GM21619 (cell line): ENCODE results near the gene RAB8B.
A peak's percentile ranks its signal among the peaks of the same experiment; 100 is the strongest.

Source experiments
- ATAC-seq: cut with Tn5 transposase; IDR thresholded peaks from one replicate; pipeline ENCODE4 v1.9.1; 2021; ENCODE audit not compliant: unreplicated experiment

RAB8B gene

GRCh38 chr15:63188926-63189871 lies at the start of gene RAB8B:
TSS of gene RAB8B (plus strand) at chr15:63189606. CDS start at chr15:63189625, 19 bp downstream.
- ATAC-seq, result peak; percentile 67

- ATAC-seq, result no peak
Measured at GRCh38 chr15:63140936-63141335, 48.5 kb upstream of the RAB8B start.

- ATAC-seq, result no peak
Measured at GRCh38 chr15:63145426-63145825, 44.0 kb upstream of the RAB8B start.

DNA sequence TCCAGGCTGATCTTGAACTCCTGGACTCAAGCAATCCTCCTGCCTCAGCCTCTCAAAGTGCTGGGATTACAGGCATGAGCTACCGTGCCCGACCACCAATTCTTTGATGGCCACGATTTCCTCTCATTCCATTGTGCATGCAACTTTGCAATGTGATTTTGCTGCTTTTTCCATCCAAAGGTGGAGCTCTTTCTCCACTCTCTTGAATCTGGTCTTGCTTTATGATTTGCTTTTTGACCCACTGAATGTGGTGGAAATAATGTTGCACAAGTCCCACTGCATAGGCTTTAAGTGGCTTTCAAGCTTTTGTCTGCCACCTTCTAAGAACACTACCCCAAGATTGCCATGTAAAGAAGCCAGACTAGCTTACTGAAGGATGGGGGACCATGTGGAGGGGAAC lies 42.7 kb upstream of the RAB8B start:
- no peak for ATAC-seq

GRCh38 chr15:63151665-63152064 lies 37.7 kb upstream of the RAB8B start:
- no peak for ATAC-seq

DNA sequence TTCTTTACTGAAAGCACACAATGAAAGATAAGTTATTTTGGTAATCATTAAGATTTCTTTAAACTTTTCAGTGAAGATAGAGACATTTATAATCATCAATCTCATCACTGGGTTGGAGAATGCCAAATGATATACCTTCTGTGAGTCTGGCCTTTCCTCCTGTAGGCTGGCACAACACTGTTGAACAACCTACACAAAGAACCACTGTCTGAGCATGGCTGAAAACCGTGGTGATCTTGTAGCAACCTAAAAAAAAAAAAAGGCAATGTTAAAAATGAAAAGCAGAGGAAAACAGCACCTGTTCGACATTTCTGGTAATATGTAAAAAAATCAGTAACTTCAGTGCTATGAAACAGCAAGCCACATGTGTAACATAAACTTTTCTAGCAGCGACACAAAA lies 33.9 kb upstream of the RAB8B start:
- no peak for ATAC-seq

DNA sequence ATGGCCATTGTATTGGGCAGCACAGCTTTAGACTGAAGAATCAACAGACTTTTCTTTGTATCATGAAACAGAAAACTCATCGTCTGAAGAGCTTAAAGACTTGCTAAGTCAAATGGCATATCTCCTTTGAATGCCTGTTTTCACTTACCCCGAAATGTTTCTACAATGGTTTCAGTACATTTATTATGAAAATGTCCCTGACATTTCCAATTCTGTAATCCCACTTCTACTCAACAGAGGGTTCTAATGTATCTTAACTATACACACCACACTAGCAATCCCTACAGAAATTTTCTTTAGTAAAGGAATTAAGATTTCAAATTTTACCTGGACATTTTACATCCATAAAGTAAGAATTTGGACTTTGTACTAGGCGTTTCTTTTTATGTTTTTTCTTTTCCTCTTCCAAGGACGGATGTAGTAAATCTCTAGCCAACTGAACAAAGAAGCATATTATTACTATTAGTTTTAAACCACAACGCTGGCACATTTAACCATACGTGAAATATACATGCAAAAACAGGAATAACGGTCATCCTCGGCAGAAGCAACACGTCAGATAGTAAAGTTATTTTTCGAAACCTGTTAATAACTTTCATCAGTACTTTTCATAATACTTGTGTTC lies 33.2 kb upstream of the RAB8B start:
- ATAC-seq, result no peak

GRCh38 chr15:63156755-63157117 lies 32.7 kb upstream of the RAB8B start:
- ATAC-seq, result no peak

GRCh38 chr15:63157118-63157843 lies 32.1 kb upstream of the RAB8B start, which contains the start of gene RPS27L:
TSS of gene RPS27L (minus strand) at chr15:63157477. CDS start at chr15:63157405, 72 bp downstream.
- peak; percentile 92 for ATAC-seq

DNA sequence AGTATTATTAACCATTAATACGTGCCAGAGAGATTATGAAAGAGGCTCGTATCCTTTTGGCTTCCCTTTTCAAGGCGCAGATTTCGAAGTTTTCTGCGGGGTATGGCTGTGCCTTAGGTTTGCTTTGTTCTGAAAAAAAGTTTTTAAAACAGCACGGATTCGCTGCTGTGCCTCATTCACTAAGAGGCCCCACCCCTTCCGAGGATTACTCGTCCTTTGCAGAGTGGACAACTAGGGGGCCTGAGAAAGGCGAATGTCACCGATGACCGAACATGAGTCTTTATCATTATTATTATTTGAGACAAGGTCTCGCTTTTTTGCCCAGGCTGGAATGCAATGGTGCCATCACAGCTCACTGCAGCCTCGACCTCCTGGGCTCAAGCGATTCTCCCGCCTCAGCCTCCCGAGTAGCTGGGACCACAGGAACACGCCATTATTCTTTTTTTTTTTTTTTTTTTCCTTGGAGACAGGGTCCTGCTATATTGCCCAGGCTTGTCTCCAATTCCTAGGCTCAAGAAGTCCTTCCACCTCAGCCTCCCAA lies 31.4 kb upstream of the RAB8B start:
- ATAC-seq, result peak; percentile 18

DNA sequence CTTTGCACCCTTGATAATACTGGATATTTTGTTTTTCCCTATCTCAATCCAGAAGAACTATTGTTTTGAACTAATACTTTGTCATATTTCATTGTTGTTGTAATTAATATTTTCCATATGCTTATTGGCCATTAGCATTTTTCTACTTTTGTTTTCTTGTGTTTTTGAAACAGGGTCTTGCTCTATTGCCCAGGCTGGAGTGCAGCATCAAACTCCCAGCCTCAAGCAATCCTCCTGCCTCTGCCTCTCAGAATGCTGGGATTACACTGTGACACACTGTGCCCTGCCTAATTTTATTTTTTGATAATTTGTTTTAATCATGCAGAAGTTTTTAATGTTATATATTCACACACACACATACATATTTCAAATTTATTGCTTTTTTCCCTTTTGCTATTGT lies 28.8 kb upstream of the RAB8B start:
- ATAC-seq, result no peak

- ATAC-seq, result no peak
Measured at GRCh38 chr15:63163217-63163616, 26.2 kb upstream of the RAB8B start.

GRCh38 chr15:63165166-63165859 lies 24.1 kb upstream of the RAB8B start:
- no peak for ATAC-seq

GRCh38 chr15:63166219-63166618 lies 23.2 kb upstream of the RAB8B start:
- no peak for ATAC-seq

DNA sequence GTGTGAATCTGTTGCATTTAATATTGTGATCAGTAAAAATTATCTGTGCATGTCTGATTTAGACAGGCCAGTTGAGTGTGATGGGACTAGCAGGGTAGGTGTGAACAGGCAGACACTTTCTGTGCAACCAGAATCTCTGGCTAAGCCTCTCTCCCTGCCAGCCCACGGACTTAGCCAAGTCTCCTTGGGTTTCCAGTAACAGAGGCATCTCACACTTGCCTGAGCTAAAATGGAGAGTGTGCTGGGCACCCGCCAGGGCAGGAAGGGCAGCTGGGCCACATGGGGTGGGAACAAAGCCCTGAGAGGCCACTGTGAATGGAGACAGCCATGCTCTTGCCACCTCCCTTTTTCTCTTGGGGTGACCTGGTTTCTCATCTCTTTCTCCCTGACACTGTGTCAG lies 19.6 kb upstream of the RAB8B start:
- no peak for ATAC-seq

DNA sequence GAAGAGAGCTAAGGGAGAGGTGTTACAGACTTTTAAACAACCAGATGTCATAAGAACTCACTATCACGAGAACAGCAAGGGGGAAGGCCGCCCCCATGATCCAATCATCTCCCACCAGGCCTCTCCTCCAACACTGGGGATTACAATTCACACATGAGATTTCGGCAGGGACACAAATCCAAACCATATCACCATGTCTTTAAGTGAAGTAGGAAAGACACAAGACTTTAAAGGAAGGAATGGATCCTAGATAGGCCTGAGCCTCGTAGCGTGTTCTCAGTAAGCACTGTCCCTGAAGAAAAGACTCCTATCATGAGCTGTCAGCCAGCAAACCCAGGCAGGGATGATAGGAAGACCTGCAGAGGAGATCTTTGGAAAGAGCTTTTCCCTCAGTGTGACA lies 17.0 kb upstream of the RAB8B start:
- ATAC-seq, result no peak

- ATAC-seq, result no peak
Measured at GRCh38 chr15:63172851-63173451, 16.5 kb upstream of the RAB8B start.

DNA sequence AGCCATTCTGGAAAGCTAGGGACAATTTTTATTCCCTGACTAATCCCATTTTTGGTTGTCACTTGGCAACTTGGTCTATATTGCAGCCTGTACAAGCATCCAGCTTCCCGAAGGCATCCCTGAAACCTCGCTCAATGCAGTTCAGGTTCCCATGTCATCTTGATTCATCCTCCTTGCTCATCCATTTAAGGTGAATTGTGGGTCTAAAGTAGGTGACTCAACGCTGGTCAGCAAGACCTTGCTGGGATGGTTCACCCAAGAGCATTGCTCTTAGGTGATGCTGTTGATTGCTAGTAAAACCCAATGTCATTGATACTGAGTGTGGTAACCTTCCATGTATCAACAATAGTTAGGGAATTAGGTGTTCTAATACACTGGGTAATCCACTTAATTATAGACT lies 13.1 kb upstream of the RAB8B start:
- ATAC-seq, result no peak

DNA sequence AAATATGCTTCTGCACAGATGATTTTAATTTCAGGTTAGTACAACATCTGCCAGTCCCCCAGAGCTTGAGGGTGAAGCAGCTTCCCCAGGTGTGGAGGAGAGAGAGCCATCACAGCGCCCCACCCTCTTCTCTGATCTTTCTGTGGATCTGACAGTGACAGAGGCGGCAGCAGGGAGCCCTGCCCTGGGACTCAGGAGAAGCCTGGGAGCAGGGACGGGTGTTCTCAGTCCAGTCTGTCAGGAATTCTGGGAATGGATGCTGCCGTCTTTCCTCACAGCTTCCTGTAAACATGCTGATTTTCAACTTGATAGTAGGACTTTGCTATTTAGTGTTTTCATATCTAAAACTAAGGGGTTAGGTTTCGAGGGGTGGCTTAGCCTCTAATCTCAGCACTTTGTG lies 11.4 kb upstream of the RAB8B start:
- ATAC-seq, result no peak

GRCh38 chr15:63180746-63181145 lies 8.7 kb upstream of the RAB8B start:
- ATAC-seq, result no peak
